Measurements from ENCODE around the gene AGMO.

DNA sequence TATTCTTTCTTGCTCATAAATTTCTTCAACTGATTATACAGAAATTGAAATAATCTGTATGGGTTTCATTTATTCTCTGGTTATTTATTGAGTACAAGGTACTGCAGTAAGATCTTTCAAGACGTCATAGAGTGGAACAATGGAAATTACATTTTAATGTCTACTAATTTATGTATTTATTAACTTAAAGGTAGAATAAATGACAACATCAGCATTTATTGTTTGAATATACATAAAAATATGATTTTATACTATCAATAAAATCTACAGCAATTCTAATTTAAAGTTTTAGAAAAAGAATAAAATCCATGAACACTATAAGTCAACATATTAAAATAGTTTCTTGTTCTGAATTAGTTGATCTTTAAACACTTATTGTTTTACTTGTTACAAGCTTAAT is 158.5 kb downstream of the AGMO start:
- no peak for TF ChIP-seq POLR2A (IDR thresholded peaks at IDR 0.05; ENCODE audit: low read depth, low read length)
- no peak for TF ChIP-seq TAF1 (IDR thresholded peaks at IDR 0.05; ENCODE audit: borderline replicate concordance, low read depth, low read length)
